Endothelial cell of umbilical vein (primary cell): Measurements from ENCODE around the gene LIMA1. TPM values are rescaled to one million over a fixed set of nuclear protein-coding genes. Genes with fewer than 3 reads are reported as not detected.

Experiments
- BruUV-seq: library from RNA; stranded (reverse); fragments of 400-500 nt; replicated peaks from 2 replicates; lab custom pipeline; 2021; lab: Mats Ljungman, UMichigan
- CTCF ChIA-PET: fragments of 300-600, 350-600 bp; sonication (Branson Sonifier 250); formaldehyde crosslinking; loops from one replicate; lab custom pipeline; 2021; ENCODE audit warnings: antibody characterized with exemption, inconsistent platforms; lab: Charles Lee
- POLR2A ChIA-PET: fragments of 300-600, 350-600 bp; sonication (Branson Sonifier 250); formaldehyde crosslinking; loops from one replicate; lab custom pipeline; 2021; ENCODE audit warnings: antibody characterized with exemption, inconsistent platforms; lab: Charles Lee
- DNase-seq: peaks from one replicate; pipeline ENCODE4 v3.0.0-alpha.2; 2011; ENCODE audit warnings: low read depth, low spot score
- FAIRE-seq: peaks from 2 replicates; lab custom pipeline; 2011; peaks lifted over from hg19 to GRCh38; lab: Jason Lieb, UNC
- H2AFZ ChIP-seq: 2 replicates; pipeline ENCODE4 v1.6.0; 2012; ENCODE audit warnings: low read depth, low read length, control low read depth, inconsistent platforms
- H3K27ac ChIP-seq: 2 replicates; pipeline ENCODE4 v1.5.1; 2011; ENCODE audit warnings: low read depth, mild to moderate bottlenecking, control low read depth, low read length, moderate library complexity; ENCODE audit not compliant: insufficient read depth
- H3K27me3 ChIP-seq, 2 experiments: 2 replicates each; pipeline versions ENCODE4 v1.6.0 to v1.6.1; 2011; ENCODE audit warnings: low read length in 2 of 2, mixed read lengths in 1 of 2; ENCODE audit not compliant: control insufficient read depth in 2 of 2, insufficient read depth in 2 of 2
- H3K36me3 ChIP-seq, 2 experiments: 2 replicates in 1 of 2; 3 replicates in 1 of 2; pipeline ENCODE4 v1.5.1; 2011; ENCODE audit warnings: low read length in 2 of 2, mild to moderate bottlenecking in 1 of 2, moderate library complexity in 1 of 2; ENCODE audit not compliant: control insufficient read depth in 2 of 2, insufficient read depth in 2 of 2; ENCODE audit errors: extremely low read depth in 1 of 2
- H3K4me1 ChIP-seq: 3 replicates; pipeline ENCODE4 v1.5.1; 2011; ENCODE audit warnings: mild to moderate bottlenecking, low read length; ENCODE audit not compliant: control insufficient read depth, insufficient read depth; ENCODE audit errors: extremely low read depth
- H3K4me2 ChIP-seq: 2 replicates; pipeline ENCODE4 v1.6.1; 2011; ENCODE audit warnings: low read length, control low read depth, mixed read lengths; ENCODE audit not compliant: insufficient read depth
- H3K4me3 ChIP-seq, 3 experiments: fragments of 200-600 bp in 1 of 3; sonication (generic), shearing (Covaris generic) in 1 of 3; replicated peaks in 1 of 3; 2 replicates each; pipeline ENCODE4 v1.5.1; 2011 to 2016; ENCODE audit warnings: control low read depth in 3 of 3, low read length in 3 of 3, mild to moderate bottlenecking in 2 of 3, inconsistent platforms in 1 of 3, low read depth in 1 of 3, moderate library complexity in 1 of 3; ENCODE audit not compliant: insufficient read depth in 1 of 3
- H3K79me2 ChIP-seq: 2 replicates; pipeline ENCODE4 v1.6.0; 2012; ENCODE audit warnings: low read length, inconsistent platforms; ENCODE audit not compliant: control insufficient read depth, insufficient read depth
- H3K9ac ChIP-seq: replicated peaks from 2 replicates; pipeline ENCODE3; 2011; ENCODE audit warnings: low read length, control low read depth; ENCODE audit not compliant: insufficient read depth; ENCODE audit errors: extremely low read depth
- H3K9me1 ChIP-seq: replicated peaks from 3 replicates; pipeline ENCODE4 v1.6.0; 2011; ENCODE audit warnings: mild to moderate bottlenecking, low read length; ENCODE audit not compliant: control insufficient read depth, insufficient read depth; ENCODE audit errors: extremely low read depth
- H3K9me3 ChIP-seq: replicated peaks from 2 replicates; pipeline ENCODE4 v1.5.1; 2012; ENCODE audit warnings: low read length, inconsistent platforms; ENCODE audit not compliant: control insufficient read depth, insufficient read depth
- H4K20me1 ChIP-seq: replicated peaks from 2 replicates; pipeline ENCODE3; 2011; ENCODE audit warnings: mild to moderate bottlenecking, low read length; ENCODE audit not compliant: control insufficient read depth, insufficient read depth; ENCODE audit errors: extremely low read depth
- EZH2 ChIP-seq: IDR thresholded peaks from 2 replicates; pipeline ENCODE4 v1.6.1; 2012; ENCODE audit warnings: borderline replicate concordance, low read depth, mild to moderate bottlenecking, moderate library complexity, low read length, inconsistent platforms; ENCODE audit not compliant: severe bottlenecking
- FOS ChIP-seq: IDR thresholded peaks from 2 replicates; pipeline ENCODE4 v1.6.1; 2011; ENCODE audit warnings: mild to moderate bottlenecking, low read length, moderate library complexity, borderline replicate concordance; ENCODE audit not compliant: insufficient read depth
- GATA2 ChIP-seq: IDR thresholded peaks from 2 replicates; pipeline ENCODE4 v1.7.0; 2011; ENCODE audit warnings: low read depth, mild to moderate bottlenecking, moderate library complexity, mixed read lengths, low read length; ENCODE audit not compliant: insufficient read length, insufficient read depth
- JUN ChIP-seq: IDR thresholded peaks from 2 replicates; pipeline ENCODE4 v1.6.1; 2011; ENCODE audit warnings: borderline replicate concordance, low read depth; ENCODE audit not compliant: insufficient read length, insufficient read depth
- MYC ChIP-seq: IDR thresholded peaks from one replicate; pipeline ENCODE4 v1.6.1; 2011; ENCODE audit warnings: mild to moderate bottlenecking, low read depth, low read length
- POLR2A ChIP-seq: IDR thresholded peaks from 2 replicates; pipeline ENCODE4 v1.6.1; 2012; ENCODE audit warnings: low read depth, mild to moderate bottlenecking, control low read depth, low read length
- POLR2AphosphoS5 ChIP-seq: IDR thresholded peaks from 2 replicates; pipeline ENCODE4 v1.6.1; 2012; ENCODE audit warnings: low read depth, mild to moderate bottlenecking, control low read depth, low read length, moderate library complexity; ENCODE audit not compliant: insufficient read depth
- dilution Hi-C: fragments of 300-500 bp; cut with MboI; formaldehyde crosslinking; loops from one replicate; pipeline ENCODE4 v1.15.0; 2019; ENCODE audit warnings: low sequenced_read_pairs; ENCODE audit not compliant: extremely low pct_ligation_motif_present
- intact Hi-C: fragments of 100-400 bp; cut with micrococcal nuclease; formaldehyde crosslinking; loops from one replicate; pipeline ENCODE4 v1.10.0; 2022
- polyA plus RNA-seq, 4 experiments: library from polyadenylated mRNA; depleted of rRNA in 3 of 4; stranded (reverse) in 3 of 4; unstranded in 1 of 4; fragments of >200 nt; gene quantifications; 2 replicates each; pipeline versions ENCODE4 v1.2.1 to v1.2.3, GENCODE V29; 2011 to 2012; ENCODE audit warnings: missing spikeins in 1 of 4
- total RNA-seq: library from RNA; stranded (reverse); gene quantifications from 2 replicates; pipeline ENCODE4 v1.2.3, GENCODE V29; 2021
- TF ChIP-seq, protein P1 (sequence below), 2 donors: IDR thresholded peaks; 1 replicate in 1 of 2; 2 replicates in 1 of 2; pipeline ENCODE4 v1.5.1; 2011; ENCODE audit warnings: low read length in 2 of 2, mild to moderate bottlenecking in 2 of 2, moderate library complexity in 2 of 2, control low read depth in 1 of 2, inconsistent platforms in 1 of 2, low read depth in 1 of 2; ENCODE audit not compliant: insufficient read depth in 1 of 2; ENCODE audit errors: extremely low read depth in 1 of 2
- TF ChIP-seq, protein P2 (sequence below): IDR thresholded peaks from 2 replicates; pipeline ENCODE4 v1.6.1; 2011; ENCODE audit not compliant: insufficient read depth, insufficient read length

Gene LIMA1
- total and polyA plus RNA-seq, 2 donors (not counting 3 experiments of a cell fraction or from before 2014, with no cell fraction given), result 35.0 to 87.3 TPM

DNA sequence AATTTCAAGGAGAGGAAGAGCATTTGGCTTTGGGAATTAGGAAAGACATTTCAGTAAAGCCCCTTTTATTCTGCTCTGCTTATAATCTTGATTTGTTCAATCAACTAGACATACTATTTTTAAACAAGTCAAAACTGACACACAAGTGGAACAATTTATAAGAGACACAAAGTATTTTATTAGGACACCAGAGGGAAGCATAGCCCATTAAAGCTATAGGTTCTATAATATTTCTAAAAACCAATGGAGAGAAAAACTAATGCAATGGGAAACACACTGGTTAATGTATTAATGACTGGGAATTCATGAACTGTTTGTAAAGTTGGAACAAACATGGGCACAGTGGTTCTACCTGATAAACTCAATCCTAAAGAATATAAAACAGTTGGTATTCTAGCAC lies 100.9 kb downstream of the LIMA1 start:
- no TSS peak for BruUV-seq
- no peak for TF ChIP-seq MYC
- TF ChIP-seq POLR2A, result no peak
- TF ChIP-seq EZH2, result no peak
- TF ChIP-seq, protein P1, sequence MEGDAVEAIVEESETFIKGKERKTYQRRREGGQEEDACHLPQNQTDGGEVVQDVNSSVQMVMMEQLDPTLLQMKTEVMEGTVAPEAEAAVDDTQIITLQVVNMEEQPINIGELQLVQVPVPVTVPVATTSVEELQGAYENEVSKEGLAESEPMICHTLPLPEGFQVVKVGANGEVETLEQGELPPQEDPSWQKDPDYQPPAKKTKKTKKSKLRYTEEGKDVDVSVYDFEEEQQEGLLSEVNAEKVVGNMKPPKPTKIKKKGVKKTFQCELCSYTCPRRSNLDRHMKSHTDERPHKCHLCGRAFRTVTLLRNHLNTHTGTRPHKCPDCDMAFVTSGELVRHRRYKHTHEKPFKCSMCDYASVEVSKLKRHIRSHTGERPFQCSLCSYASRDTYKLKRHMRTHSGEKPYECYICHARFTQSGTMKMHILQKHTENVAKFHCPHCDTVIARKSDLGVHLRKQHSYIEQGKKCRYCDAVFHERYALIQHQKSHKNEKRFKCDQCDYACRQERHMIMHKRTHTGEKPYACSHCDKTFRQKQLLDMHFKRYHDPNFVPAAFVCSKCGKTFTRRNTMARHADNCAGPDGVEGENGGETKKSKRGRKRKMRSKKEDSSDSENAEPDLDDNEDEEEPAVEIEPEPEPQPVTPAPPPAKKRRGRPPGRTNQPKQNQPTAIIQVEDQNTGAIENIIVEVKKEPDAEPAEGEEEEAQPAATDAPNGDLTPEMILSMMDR (IDR thresholded peaks at IDR 0.05; ENCODE audit: extremely low read depth in 1 of 2, insufficient read depth in 1 of 2, low read depth in 1 of 2, low read length in 2 of 2), result no peak
- TF ChIP-seq POLR2AphosphoS5, result no peak
- no peak for TF ChIP-seq JUN
- TF ChIP-seq FOS, result no peak
- TF ChIP-seq, protein P2, sequence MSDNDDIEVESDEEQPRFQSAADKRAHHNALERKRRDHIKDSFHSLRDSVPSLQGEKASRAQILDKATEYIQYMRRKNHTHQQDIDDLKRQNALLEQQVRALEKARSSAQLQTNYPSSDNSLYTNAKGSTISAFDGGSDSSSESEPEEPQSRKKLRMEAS, result no peak
- TF ChIP-seq GATA2, result no peak
- POLR2A ChIA-PET, result no interaction called here
- Histone ChIP-seq H3K9me1 (no peaks in the 10 kb centered on the region), H3K9ac (no peak overlapping the region), H3K36me3 (peaks cover 7 to 9% of the 10 kb centered on the region in 2 experiments), H3K4me1 (peaks cover 25% of the 10 kb centered on the region), H3K9me3 (no peaks in the 10 kb centered on the region), H3K4me2 (no peak overlapping the region), H3K4me3 (no peak overlapping the region), H2AFZ (no peak overlapping the region), H3K27me3 (no peaks in the 10 kb centered on the region), H3K79me2 (no peaks in the 10 kb centered on the region), H4K20me1 (no peaks in the 10 kb centered on the region), H3K27ac (no peak overlapping the region)
- intact Hi-C loops (loop anchor here (1.0 kb wide), 1 partner anchor 132 kb away; no protein-coding TSS in a partner anchor), dilution Hi-C loops (no loop called here)
- CTCF ChIA-PET, result interaction anchor here (1.0 to 9.2 kb wide), 9 partner anchors 14 to 130 kb away, joined by 3 to 181 read pairs (median 4); partner anchors contain the start of gene LIMA1
- FAIRE-seq, result peak; percentile 59
- DNase-seq, result peak; percentile 29
